ENCODE results near the gene CFAP107.
"Not testable (repeated sequence)": the region's sequence is repeated elsewhere in the genome, so short reads cannot be mapped to it uniquely, and the experiment has no call there.

The CFAP107 gene

GRCh38 chr1:12709091-12709491 is 36.9 kb upstream of the CFAP107 start:
- no peak for DNase-seq (ENCODE audit: extremely low read depth, low read depth)
- H3K4me3 ChIP-seq (replicated peaks; ENCODE audit: low read depth, low read length) = no peak overlapping the region
- no peak for TF ChIP-seq CTCF (IDR thresholded peaks at IDR 0.05; ENCODE audit: low read depth, low read length, missing control alignments)

GRCh38 chr1:12709696-12710095 is 36.3 kb upstream of the CFAP107 start:
- H3K4me3 ChIP-seq (replicated peaks; ENCODE audit: low read depth, low read length) = no peak overlapping the region
- TF ChIP-seq CTCF (IDR thresholded peaks at IDR 0.05; ENCODE audit: low read depth, low read length, missing control alignments) = no peak
- DNase-seq (ENCODE audit: extremely low read depth, low read depth) = no peak

- no peak overlapping the region for H3K4me3 ChIP-seq (replicated peaks; ENCODE audit: low read depth, low read length)
- no peak for TF ChIP-seq CTCF (IDR thresholded peaks at IDR 0.05; ENCODE audit: low read depth, low read length, missing control alignments)
- DNase-seq (ENCODE audit: extremely low read depth, low read depth) = no peak
Observed at GRCh38 chr1:12711536-12711935, 34.5 kb upstream of the CFAP107 start.

- TF ChIP-seq CTCF (IDR thresholded peaks at IDR 0.05; ENCODE audit: low read depth, low read length, missing control alignments) = no peak
- no peak for DNase-seq (ENCODE audit: extremely low read depth, low read depth)
- H3K4me3 ChIP-seq (replicated peaks; ENCODE audit: low read depth, low read length) = no peak overlapping the region
Observed at GRCh38 chr1:12712076-12712475, 33.9 kb upstream of the CFAP107 start.

GRCh38 chr1:12712929-12713328 is 33.1 kb upstream of the CFAP107 start:
- TF ChIP-seq CTCF (IDR thresholded peaks at IDR 0.05; ENCODE audit: low read depth, low read length, missing control alignments) = no peak
- no peak for DNase-seq (ENCODE audit: extremely low read depth, low read depth)
- H3K4me3 ChIP-seq (replicated peaks; ENCODE audit: low read depth, low read length) = no peak overlapping the region

GRCh38 chr1:12713651-12714050 is 32.3 kb upstream of the CFAP107 start:
- DNase-seq (ENCODE audit: extremely low read depth, low read depth); H3K4me3 ChIP-seq (replicated peaks; ENCODE audit: low read depth, low read length): not testable (repeated sequence)

GRCh38 chr1:12714710-12715475 is 31.1 kb upstream of the CFAP107 start:
- DNase-seq (ENCODE audit: extremely low read depth, low read depth) = no peak
- no peak for TF ChIP-seq CTCF (IDR thresholded peaks at IDR 0.05; ENCODE audit: low read depth, low read length, missing control alignments)
- no peak overlapping the region for H3K4me3 ChIP-seq (replicated peaks; ENCODE audit: low read depth, low read length)
